HG03045 (cell line): ENCODE data around the gene KCNT1.

ENCODE experiments used
- ATAC-seq: cut with Tn5 transposase; IDR thresholded peaks from one replicate; pipeline ENCODE4 v1.9.1; 2021; ENCODE audit warnings: mild to moderate bottlenecking, moderate library complexity; ENCODE audit not compliant: unreplicated experiment

KCNT1 gene

DNA sequence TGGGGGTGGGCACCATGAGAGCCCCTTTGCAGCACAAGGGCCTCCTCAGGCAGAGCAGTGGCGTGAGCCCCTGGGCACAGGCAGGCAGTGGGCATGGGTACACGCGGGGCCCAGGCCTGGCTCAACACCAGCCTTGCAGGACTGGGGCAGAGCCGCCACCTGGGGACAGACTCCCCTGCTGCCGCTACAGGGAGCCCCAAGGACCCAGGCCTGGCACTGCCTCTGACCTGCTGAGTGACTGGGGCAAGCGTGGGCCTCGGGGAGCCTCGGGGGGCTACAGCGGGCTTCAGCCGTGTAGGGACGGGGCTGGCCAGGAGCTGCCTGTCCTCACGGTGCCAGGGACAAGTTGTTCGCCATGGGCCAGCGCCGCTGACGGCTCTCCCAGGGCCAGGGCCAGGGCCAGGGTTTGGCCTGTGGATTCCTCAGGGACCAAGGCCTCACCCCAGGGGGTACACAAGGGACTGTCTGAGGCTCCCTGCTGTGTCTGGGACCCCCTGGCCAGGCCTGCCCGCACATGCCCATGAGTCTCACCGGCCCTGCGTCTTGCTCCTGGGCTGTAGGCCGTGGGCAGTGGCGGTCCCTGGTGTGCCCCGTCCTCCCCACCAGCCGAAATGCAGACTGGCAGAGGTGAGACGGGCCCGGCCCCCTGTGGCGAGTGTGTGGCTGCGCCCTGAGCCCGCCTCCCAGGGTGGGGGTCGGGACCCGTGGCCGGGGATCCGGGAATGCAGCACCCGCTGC, 42.5 kb downstream of the KCNT1 start:
- ATAC-seq, result no peak

DNA sequence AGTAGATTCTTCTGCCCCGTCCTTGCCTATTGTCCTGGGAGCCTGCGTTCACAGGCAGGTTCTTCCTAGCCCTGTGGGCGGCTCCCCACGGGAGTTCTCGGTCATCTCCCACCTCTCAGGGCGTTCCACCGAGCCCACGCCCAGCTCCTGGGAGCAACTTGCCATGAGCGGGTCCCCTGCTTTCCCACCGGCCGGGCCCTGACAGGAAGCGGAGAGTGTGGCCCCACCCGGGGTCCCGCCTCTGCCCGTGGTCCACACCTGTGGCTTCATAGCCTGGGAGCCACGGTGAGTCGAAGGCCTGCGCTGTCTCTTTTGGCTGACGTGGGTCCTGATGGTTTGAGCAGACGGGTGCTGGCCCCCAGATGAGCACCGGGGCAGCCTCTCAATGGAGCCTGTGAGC, 43.2 kb downstream of the KCNT1 start:
- ATAC-seq, result no peak

DNA sequence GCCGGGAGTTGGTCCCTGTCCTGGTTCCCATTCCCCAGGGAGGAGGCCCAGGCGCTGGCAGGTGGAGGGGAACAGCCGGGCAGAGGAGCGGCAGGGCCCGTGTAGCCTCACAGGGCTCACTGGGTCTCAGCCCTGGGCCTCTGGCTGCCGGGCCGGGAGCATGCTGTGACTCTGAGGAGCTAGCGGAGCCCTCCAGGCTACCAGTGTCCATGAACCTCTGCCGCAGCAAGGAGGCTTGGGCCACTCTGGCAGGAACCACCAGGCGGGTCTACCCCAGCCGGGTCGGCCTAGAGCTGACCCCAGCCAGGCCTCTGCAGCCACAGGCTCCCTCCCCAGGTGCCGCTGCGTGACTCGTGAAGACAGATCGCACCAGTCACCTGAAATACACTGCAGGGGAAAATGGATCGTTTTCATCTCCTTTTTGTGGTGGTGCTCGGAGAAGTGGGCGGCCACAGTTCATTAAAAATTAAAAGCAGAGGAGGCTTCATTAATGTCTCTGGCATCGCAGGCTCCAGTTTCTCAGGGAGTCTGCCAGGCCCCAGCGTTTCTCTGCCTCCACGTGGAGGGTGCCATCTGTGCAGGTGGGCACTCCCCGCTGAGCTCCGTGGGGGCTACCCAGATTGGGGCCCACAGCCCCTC, 43.8 kb downstream of the KCNT1 start:
- no peak for ATAC-seq

DNA sequence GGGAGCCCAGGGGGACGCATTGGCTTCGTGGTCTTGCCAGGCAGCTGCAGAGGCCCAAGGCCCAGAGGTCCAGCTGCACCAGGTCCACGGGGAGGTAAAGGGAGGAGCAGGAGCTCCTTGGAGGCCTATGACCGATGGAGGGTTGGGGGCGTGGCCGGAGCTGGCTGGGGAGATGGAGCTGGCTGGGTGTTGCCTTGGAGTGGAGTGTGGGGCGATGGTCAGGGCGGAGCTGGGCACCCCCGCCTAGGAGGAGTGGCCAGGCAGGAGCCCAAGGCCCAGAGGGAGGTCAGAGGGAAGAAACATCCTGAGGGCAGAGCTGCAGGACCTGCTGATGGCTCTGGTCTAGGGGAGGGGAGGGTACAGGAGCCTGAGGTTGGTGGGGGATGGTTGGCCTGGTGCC, 44.6 kb downstream of the KCNT1 start:
- no peak for ATAC-seq

DNA sequence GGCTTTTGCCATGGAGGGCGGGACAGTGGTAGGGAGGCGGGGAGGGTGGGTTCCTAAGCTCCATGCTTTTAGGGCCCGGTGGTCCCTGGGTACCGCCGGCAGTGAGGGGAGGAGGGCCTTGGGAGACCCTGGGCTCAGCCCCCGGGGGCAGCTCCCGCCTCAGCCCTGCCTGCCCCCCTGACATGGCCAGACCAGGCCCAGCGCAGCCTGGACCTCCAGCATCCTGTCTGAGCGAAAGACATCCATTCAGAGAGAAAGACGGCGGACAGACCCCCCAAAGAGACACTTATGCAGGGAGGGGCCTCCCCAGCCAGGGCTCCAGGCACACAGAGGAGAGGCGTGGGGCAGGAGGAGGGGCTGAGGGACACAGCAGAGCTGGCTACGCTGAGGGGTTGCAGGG, 45.3 kb downstream of the KCNT1 start:
- no peak for ATAC-seq

DNA sequence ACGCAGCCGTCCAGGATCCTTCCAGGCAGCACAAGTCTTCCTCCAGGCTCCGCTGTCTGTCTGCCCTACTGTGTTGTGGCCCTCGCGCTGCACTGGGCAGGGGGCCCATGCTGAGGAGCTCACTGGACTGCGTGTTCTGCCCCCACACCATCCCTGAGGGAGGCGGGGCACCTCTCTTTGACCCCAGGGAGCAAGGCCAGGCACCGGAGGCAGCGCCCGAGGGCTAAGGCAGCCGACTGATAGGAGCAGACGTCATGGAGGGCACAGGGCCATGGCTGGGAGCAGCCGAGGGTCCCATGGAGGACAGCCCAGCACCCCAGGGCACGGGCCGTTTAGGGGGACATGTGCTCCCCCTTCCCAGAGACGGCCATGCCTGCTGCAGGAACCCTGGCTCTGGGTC, 46.7 kb downstream of the KCNT1 start:
- no peak for ATAC-seq

DNA sequence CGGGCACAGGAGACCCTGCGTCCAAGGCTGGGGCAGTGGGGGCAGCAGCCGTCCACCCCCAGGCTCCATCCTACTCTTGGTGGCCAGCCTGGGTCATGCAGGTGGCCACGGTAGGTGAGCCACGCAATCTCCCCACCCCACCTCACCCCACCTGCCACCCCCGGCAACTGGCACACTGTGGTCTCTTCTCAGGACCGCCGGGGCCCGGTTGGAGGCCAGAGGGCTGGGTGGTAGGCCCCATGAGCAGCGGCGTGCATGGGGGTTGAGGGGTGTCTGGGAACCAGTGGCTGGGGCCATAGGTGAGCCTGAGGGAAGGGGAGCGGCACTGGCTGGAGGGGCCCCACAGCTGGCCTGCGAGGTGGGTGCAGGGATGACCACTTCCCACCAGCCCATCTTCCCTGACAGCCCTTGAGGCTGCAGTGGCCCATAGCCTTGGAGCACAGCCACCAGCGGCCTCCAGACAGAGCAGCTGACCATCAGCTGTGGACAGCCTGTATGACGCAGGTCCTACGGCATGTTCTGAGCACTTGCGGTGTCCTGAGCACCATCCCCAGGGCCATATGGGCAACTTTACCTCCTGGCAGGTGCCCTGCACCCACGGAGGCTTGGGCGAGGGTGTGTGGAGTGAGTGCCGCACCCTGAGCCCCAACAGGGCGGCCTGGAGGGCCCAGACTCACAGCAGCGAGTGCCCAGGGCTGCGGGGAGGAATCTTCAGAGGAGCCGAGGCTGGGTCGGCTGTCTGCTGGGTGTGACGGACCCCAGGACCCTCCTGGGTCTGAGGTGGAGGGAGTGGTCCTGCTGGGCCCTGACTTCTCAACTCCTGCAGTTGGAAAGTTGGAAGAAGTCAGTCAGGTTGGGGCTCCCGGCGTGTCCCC, 47.4 kb downstream of the KCNT1 start:
- ATAC-seq, result no peak

DNA sequence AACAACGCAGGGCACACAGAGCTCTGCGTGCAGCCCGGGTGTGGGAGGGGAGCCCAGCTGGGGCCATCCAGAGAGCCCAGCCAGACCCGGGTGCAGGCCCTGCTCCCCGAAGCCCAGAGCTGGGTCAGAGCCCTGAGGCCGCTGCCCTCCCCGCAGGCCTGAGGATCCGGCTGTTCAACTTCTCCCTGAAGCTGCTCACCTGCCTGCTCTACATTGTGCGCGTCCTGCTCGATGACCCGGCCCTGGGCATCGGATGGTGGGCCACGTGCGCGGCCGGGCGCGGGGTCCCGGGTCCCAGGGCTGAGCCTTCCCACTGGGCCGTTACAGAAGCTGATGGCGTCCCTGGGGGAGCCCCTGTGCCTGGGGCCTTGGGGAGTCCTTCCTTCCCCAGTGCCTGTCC, 48.8 kb downstream of the KCNT1 start:
- no peak for ATAC-seq

DNA sequence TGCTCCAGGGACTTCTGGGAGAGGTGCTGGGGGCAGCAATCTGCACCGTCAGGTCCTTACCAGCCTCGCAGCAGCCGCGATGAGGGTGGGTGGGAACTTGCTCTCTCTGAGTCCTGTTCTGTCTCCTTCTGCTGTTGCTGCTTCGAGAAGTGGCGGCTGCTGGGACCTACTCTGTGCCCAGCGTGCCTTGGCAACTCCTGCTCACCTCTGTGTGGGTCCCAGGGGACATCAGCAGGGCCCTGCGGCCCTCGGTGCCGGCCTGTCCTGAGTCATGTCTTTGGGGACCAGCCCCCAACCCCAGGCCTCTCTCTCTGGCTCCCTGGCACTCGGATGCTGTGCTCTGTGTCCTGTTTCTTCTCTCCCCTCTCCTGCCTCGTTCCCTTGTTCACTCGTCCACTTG, 49.5 kb downstream of the KCNT1 start:
- ATAC-seq, result no peak

DNA sequence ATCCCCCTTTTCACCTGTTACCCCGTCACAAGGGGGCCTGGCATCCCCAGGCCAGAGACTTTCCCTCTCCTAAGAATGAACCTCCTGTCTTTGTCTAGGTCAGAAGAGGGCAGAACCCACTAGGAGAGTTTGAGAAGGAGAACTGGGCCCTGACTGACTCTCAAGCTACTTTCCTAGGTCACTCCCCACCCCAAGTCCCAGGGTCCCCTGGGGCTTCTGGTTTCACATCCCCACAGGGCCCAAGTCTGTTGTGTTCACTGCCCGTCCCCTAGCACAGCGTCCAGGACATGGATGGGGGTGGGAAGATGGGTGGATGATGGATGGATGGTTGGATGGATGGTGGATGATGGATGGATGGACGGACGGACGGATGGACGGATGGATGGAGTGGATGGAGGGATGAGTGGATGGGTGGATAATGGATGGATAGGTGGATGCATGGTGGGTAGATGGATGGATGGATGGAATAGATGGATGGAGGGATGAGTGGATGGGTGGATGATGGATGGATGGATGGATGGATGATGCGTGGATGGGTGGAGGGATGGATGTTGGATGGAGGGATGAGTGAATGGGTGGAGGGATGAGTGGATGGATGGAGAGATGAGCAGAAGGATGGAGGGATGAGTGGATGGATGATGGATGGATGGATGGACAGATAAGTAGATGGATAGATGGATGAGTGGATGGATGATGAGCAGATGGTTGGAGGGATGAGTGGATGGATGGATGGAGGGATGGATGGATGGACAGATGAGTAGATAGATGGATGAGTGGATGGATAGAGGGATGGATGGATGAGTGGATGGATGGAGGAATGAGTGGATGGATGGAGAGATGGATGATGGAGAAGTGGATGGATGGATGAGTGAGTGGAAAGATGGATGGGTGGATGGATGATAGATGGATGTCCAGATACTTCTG, 50.6 kb downstream of the KCNT1 start:
- ATAC-seq, result no peak

DNA sequence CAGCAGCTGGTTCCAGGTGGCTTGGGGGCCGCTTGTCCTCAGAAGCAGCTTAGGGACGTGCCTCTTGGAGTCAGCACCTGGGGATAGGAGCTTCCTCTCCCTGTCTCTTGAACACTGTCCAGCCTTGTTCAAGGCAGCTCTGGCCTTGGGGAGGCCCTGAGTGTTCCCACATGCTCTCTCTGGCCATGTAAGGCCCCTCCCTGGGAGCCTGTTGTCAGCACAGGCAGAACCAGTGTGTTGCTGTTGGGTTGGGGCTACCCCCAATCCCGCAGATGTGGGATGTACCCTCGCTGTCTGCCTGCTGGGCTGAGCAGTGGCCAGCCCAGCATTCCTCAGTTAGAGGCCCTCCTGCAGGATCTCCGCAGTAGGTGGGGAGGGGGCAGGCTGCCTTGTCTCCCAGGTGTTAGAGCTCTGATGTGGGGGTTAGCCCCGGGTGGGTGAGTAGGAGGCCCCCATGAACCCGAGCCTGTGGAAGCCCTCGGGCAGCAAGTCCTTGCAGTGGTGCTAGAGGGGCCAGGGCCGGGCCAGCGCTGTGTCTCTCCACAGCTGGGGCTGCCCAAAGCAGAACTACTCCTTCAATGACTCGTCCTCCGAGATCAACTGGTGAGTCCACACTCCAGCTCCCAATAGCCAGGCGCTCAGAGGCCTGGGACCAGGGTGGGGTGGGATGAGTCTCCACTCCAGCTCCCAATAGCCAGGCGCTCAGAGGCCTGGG, 51.6 kb downstream of the KCNT1 start:
- no peak for ATAC-seq

DNA sequence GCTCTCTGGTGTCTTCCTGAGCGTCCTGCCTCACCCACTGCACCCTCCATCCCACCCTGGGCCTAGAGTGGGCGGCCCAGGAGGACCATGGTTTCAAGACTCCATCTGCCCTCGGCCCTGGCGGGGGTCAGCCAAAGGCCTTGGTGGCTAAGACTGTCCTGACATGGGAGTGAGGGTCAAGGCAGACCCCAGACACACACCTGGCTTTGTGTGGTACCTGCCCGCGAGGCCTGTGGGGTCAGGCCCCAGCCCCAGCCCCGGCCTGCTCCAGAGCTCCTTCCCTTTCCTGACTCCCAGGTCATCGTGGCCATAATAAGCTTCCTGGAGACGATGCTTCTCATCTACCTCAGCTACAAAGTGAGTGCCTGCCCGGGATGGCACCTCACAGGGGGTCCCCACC, 54.6 kb downstream of the KCNT1 start:
- ATAC-seq, result no peak

DNA sequence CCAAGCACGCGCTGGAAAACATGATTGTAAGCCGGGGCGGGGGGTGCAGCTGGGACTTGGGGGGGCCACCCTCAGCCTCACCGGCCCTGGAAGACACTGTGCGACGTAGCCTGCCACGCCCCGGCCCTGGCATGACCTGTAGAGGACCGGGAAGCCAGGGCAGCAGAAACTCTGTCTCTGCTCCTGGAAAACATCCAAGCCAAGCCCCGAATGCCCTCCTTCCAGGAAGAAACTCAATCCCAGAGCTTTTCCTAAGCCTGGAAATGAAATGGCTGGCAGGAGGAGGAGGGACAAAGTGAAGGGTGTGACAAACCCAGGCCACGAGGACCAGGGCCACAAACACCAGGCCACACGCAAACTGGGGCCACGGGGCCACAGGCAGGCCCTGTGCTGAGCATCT, 55.4 kb downstream of the KCNT1 start:
- ATAC-seq, result no peak

DNA sequence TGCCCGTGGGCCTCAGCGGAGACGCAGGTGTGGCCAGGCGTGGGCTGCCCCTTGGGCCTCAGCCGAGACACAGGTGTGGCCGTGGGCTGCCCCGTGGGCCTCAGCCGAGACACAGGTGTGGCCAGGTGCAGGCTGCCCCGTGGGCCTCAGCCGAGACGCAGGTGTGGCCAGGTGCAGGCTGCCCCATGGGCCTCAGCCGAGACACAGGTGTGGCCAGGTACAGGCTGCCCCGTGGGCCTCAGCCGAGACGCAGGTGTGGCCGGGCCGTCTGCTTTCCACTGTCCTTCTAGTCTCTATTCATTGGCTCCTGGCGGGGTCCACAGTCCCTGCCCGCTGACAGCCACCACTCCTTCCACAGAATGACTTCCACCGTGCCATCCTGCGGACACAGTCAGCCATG, 56.1 kb downstream of the KCNT1 start:
- no peak for ATAC-seq

DNA sequence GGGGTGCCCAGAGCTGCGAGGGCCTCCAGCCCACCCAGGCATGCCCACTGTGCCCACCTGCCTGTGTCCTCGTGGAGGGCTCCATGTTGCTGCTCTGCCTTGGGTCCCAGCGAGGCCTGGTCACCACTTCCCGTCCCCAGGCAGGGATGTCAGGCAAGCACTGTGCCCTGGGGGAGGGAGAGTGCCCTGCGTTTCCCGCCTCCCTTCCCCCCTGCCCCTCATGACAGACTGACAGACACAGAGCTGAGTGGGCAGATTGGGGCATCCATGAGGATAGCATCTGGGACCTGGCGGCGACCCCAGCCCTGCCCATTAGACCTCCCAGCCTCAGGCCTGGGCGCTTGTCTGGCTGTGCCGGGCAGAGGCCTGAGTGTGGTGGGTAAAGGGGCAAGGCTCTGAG, 56.9 kb downstream of the KCNT1 start:
- ATAC-seq, result no peak

DNA sequence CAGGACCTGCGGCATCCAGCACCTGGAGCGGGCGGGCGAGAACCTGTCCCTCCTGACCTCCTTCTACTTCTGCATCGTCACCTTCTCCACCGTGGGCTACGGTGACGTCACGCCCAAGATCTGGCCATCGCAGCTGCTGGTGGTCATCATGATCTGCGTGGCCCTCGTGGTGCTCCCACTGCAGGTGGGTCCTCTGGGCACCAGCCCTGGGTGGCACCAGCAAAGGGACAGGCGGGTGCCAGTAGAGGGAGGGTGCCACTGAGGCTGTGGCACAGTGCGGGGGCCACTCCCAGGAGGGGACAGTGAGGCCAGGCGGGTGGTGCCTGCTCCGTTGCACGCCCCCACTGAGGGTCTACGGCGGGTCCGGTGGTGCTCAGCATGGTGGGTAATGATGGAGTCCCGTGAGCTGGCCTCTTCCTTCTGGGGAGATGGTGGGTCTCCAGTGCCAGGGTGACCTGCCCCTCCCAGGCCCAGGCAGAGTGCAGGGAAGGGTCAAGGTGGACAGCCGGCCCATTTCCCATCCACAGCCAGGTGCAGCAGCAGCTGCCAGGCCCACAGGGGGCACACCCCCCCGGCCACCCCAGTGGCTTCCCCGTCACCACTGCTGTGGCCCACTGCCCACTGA, 57.8 kb downstream of the KCNT1 start:
- no peak for ATAC-seq

DNA sequence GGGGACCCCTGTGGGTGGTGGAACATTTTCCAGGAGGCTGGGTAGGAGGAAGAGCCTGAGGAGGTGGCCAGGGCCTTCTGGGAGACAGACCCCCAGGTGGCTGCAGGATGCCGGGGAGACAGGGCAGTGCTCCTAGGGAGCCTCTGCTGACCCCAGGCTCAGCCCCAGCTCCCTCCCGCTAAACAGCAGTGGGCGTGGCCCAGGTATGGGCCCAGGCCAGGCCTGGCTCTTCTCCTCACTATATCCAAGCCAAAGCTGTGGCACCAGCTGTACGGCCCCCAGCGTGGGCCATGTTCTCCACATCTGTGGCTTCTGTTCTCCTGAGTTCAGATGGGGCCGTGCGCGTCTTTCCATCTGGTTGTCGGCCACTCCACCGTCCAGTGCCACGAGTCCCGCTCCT, 58.5 kb downstream of the KCNT1 start:
- ATAC-seq, result no peak

DNA sequence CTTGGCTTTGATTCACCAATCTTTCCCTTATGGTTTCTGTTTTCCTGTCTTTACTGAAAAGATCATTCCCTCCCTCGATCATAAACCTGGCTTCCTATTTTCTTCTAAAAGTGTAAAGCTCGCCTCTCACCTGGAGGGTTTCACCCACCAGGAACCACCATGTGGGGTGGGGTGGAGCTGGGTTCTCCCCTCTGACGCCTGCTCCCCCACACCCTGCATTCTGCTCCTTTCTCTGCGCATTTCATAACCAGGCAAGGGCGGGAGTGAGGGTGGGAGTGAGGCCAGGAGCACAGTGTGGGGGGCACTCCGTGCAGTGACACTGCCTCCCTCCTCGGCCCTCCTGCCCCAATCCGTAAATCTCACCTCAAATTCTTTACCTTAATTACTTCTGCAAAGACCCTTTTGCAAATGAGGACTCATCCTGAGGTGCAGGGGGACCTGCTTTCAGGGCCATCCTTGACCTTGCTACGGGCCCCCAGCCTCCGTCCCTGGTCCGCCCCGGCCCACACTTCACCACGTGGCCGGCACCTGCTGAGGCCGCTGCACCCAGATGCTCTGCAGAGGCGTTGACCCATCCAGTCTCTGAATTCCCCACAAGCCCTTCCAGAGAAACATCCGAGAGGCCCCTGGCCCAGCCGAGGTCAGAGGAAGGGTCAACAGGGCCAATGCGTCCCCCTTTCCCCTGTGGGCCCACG, 59.3 kb downstream of the KCNT1 start:
- no peak for ATAC-seq

DNA sequence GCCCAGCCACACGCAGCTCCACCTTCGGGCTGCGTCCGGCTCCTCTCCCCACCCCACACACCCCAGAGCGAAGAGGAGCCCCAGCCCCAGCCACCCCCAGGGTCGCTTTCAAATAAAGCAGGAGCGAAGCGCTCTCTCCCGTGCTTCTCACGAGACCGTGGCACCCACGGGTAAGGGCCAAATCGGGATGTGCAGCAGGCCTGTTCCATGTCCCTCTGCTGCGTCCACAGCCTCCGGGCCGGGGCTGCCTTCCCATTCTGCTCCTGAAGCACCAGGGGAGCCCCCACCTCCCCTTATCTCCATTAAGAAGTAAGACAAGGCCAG, 59.8 kb downstream of the KCNT1 start:
- ATAC-seq, result no peak
